ENCODE data around the gene MTPN.

GRCh38 chr7:135914346-135914745 is 62.8 kb downstream of the MTPN start:
- TF ChIP-seq CTCF (IDR thresholded peaks at IDR 0.05) = no peak
- no peak for TF ChIP-seq POLR2A (IDR thresholded peaks at IDR 0.05)
- TF ChIP-seq POLR2AphosphoS5 (IDR thresholded peaks at IDR 0.05) = no peak
- TF ChIP-seq EP300 (IDR thresholded peaks at IDR 0.05) = no peak

Measured in gastroesophageal sphincter (tissue), 3 donors.